ENCODE data around the gene CHAF1A. TPM values are rescaled to one million over a fixed set of nuclear protein-coding genes. Genes with fewer than 3 reads are reported as not detected.

The CHAF1A gene
- total RNA-seq, 1 donor from 2014 or later = 103 TPM

Other genes starting within 250 kb of the CHAF1A start
- gene CREB3L3, start 249.0 kb upstream of the CHAF1A start, total RNA-seq = 0.12 TPM in 1 of 2 replicates, not detected in the other
- 39.8 and 48.0 TPM in 2 replicates for gene SIRT6, start 220.1 kb upstream of the CHAF1A start, total RNA-seq
- gene ANKRD24, start 220.0 kb upstream of the CHAF1A start, total RNA-seq = 0.50 and 0.72 TPM in 2 replicates
- 44.0 and 45.0 TPM in 2 replicates for gene EBI3, start 173.1 kb upstream of the CHAF1A start, total RNA-seq
- gene YJU2, start 155.6 kb upstream of the CHAF1A start, total RNA-seq = 35.5 and 38.2 TPM in 2 replicates
- gene SHD, start 123.4 kb upstream of the CHAF1A start, total RNA-seq = not detected in 2 replicates
- 13.3 and 14.0 TPM in 2 replicates for gene TMIGD2, start 100.3 kb upstream of the CHAF1A start, total RNA-seq
- 44.2 and 44.3 TPM in 2 replicates for gene FSD1, start 98.0 kb upstream of the CHAF1A start, total RNA-seq
- 14.2 and 16.8 TPM in 2 replicates for gene STAP2, start 63.8 kb upstream of the CHAF1A start, total RNA-seq
- 20.6 and 21.0 TPM in 2 replicates for gene MPND, start 59.1 kb upstream of the CHAF1A start, total RNA-seq
- gene SH3GL1, start 2.1 kb upstream of the CHAF1A start, total RNA-seq = 53.8 and 56.8 TPM in 2 replicates
- gene UBXN6, start 55.2 kb downstream of the CHAF1A start, total RNA-seq = 41.2 and 47.2 TPM in 2 replicates
- 66.0 and 72.7 TPM in 2 replicates for gene HDGFL2, start 69.7 kb downstream of the CHAF1A start, total RNA-seq
- not detected in 2 replicates for gene PLIN4, start 115.8 kb downstream of the CHAF1A start, total RNA-seq
- not detected in 2 replicates for gene PLIN5, start 132.6 kb downstream of the CHAF1A start, total RNA-seq
- 0.24 and 0.40 TPM in 2 replicates for gene LRG1, start 137.4 kb downstream of the CHAF1A start, total RNA-seq
- 0.40 TPM in 1 of 2 replicates, not detected in the other for gene SEMA6B, start 157.0 kb downstream of the CHAF1A start, total RNA-seq
- 12.5 and 13.5 TPM in 2 replicates for gene TNFAIP8L1, start 236.9 kb downstream of the CHAF1A start, total RNA-seq

Data from activated CD4-positive, alpha-beta T cell treated with anti-CD3 and anti-CD28 coated beads, Interleukin-2, amount 10 ng/mL, durations not matched to agents 24 days and 14 days (primary cell).